ENCODE results near the gene UACA. TPM values are rescaled to one million over a fixed set of nuclear protein-coding genes. Genes with fewer than 3 reads are reported as not detected.

The UACA gene
- total RNA-seq, 1 experiment from 2014 or later = 59.9 TPM

- Histone ChIP-seq H3K9me2 (ENCODE audit: insufficient read depth) (no peaks in the 10 kb centered on the region), H3K9me3 (ENCODE audit: insufficient read depth, low read depth) (no peaks in the 10 kb centered on the region), H3K36me3 (ENCODE audit: low read depth) (0 out of 2 replicates have a peak, but pooled peaks cover 5% of the 10 kb centered on the region), H3K27ac (peak overlapping the region; percentile 61), H3K4me2 (peak overlapping the region; percentile 84), H3K4me3 (peak overlapping the region; percentile 93), H3F3A (ENCODE audit: insufficient read depth, low read depth) (peaks cover 13% of the 10 kb centered on the region; the same call in 1 of the 2 replicates), H3K4me1 (replicated peaks; ENCODE audit: insufficient read depth) (peaks cover 24% of the 10 kb centered on the region), H3K79me2 (ENCODE audit: low read depth) (peaks cover 35% of the 10 kb centered on the region), H3K27me3 (ENCODE audit: insufficient read depth, low read depth) (no peaks in the 10 kb centered on the region), H4K20me1 (ENCODE audit: insufficient read depth) (no peaks in the 10 kb centered on the region), H2AFZ (peak overlapping the region; percentile 84)
- CTCF ChIA-PET = no interaction called here
- DNase-seq = peak; percentile 39 to 60
- no peak for TF ChIP-seq EZH2 (IDR thresholded peaks at IDR 0.05; ENCODE audit: low read depth)
- no peak for TF ChIP-seq CTCF (conservative IDR thresholded peaks at IDR 0.05)
- POLR2A ChIA-PET (ENCODE audit: unreplicated experiment) = no interaction called here
- intact Hi-C loops (cut with micrococcal nuclease; ENCODE audit: unreplicated experiment) = loop anchor here (1.0 to 5.0 kb wide), 4 partner anchors 18 to 60 kb away; no protein-coding TSS in a partner anchor
- BruUV-seq (replicated peaks) = TSS peak; percentile 52
Observed at GRCh38 chr15:70762469-70763119, 764 bp downstream of the UACA start.

GRCh38 chr15:70761931-70762468, 1.4 kb downstream of the UACA start:
- H3K4me1 ChIP-seq (replicated peaks; ENCODE audit: insufficient read depth) = peaks cover 24% of the 10 kb centered on the region
- H3K27ac ChIP-seq = peak overlapping the region; percentile 61; the same call in 1 of the 2 replicates
- 0 out of 2 replicates have a peak, but pooled peaks cover 5% of the 10 kb centered on the region for H3K36me3 ChIP-seq (ENCODE audit: low read depth)
- no TSS peak for BruUV-seq (replicated peaks)
- H3K27me3 ChIP-seq (ENCODE audit: insufficient read depth, low read depth) = no peaks in the 10 kb centered on the region
- peak overlapping the region; percentile 93 for H3K4me3 ChIP-seq
- H3K79me2 ChIP-seq (ENCODE audit: low read depth) = peaks cover 35% of the 10 kb centered on the region
- H4K20me1 ChIP-seq (ENCODE audit: insufficient read depth) = no peaks in the 10 kb centered on the region
- peaks cover 13% of the 10 kb centered on the region; the same call in 1 of the 2 replicates for H3F3A ChIP-seq (ENCODE audit: insufficient read depth, low read depth)
- ChIA-PET CTCF (interaction anchor here (0.8 kb wide), 1 partner anchor 50 kb away, joined by 4 read pairs; no protein-coding TSS in a partner anchor), POLR2A (ENCODE audit: unreplicated experiment) (interaction anchor here (0.6 kb wide), 1 partner anchor 1944 kb away, joined by 3 read pairs; no protein-coding TSS in a partner anchor)
- H3K9me2 ChIP-seq (ENCODE audit: insufficient read depth) = no peaks in the 10 kb centered on the region
- DNase-seq = no peak
- peak overlapping the region; percentile 84 for H3K4me2 ChIP-seq
- intact Hi-C loops (cut with micrococcal nuclease; ENCODE audit: unreplicated experiment) = loop anchor here (2.0 to 5.0 kb wide), 3 partner anchors 19 to 60 kb away; no protein-coding TSS in a partner anchor
- H3K9me3 ChIP-seq (ENCODE audit: insufficient read depth, low read depth) = no peaks in the 10 kb centered on the region
- TF ChIP-seq EZH2 (IDR thresholded peaks at IDR 0.05; ENCODE audit: low read depth) = no peak
- H2AFZ ChIP-seq = peak overlapping the region; percentile 84

GRCh38 chr15:70761046-70761445, 2.3 kb downstream of the UACA start:
- peaks cover 13% of the 10 kb centered on the region; the same call in 1 of the 2 replicates for H3F3A ChIP-seq (ENCODE audit: insufficient read depth, low read depth)
- DNase-seq = no peak
- no peak overlapping the region for H2AFZ ChIP-seq
- H3K27me3 ChIP-seq (ENCODE audit: insufficient read depth, low read depth) = no peaks in the 10 kb centered on the region
- H3K9me3 ChIP-seq (ENCODE audit: insufficient read depth, low read depth) = no peaks in the 10 kb centered on the region
- H3K79me2 ChIP-seq (ENCODE audit: low read depth) = peaks cover 37% of the 10 kb centered on the region
- ChIA-PET CTCF (no interaction called here), POLR2A (ENCODE audit: unreplicated experiment) (no interaction called here)
- H3K4me1 ChIP-seq (replicated peaks; ENCODE audit: insufficient read depth) = peaks cover 24% of the 10 kb centered on the region
- no peaks in the 10 kb centered on the region for H4K20me1 ChIP-seq (ENCODE audit: insufficient read depth)
- no TSS peak for BruUV-seq (replicated peaks)
- no peak overlapping the region for H3K27ac ChIP-seq
- 0 out of 2 replicates have a peak, but pooled peaks cover 5% of the 10 kb centered on the region for H3K36me3 ChIP-seq (ENCODE audit: low read depth)
- intact Hi-C loops (cut with micrococcal nuclease; ENCODE audit: unreplicated experiment) = loop anchor here (5.0 kb wide), 2 partner anchors 36 to 59 kb away; no protein-coding TSS in a partner anchor
- TF ChIP-seq EZH2 (IDR thresholded peaks at IDR 0.05; ENCODE audit: low read depth) (no peak), CTCF (conservative IDR thresholded peaks at IDR 0.05) (no peak)
- H3K9me2 ChIP-seq (ENCODE audit: insufficient read depth) = no peaks in the 10 kb centered on the region
- peak overlapping the region; percentile 84 for H3K4me2 ChIP-seq
- 0 out of 2 replicates have a peak overlapping the region, but pooled peaks have one; percentile 93 for H3K4me3 ChIP-seq

Measured in PC-9 (cell line).